Measurements from ENCODE around the gene USP19.

Gene USP19

GRCh38 chr3:49108346-49108745, 12.3 kb downstream of the USP19 start:
- H3K4me3 ChIP-seq (ENCODE audit: control insufficient read depth, low read depth, low read length), result no peak overlapping the region
- TF ChIP-seq CTCF (IDR thresholded peaks at IDR 0.05; ENCODE audit: control insufficient read depth, insufficient read depth, low read depth, low read length, missing control alignments), result no peak
- no peak for DNase-seq (ENCODE audit: low read depth)

DNA sequence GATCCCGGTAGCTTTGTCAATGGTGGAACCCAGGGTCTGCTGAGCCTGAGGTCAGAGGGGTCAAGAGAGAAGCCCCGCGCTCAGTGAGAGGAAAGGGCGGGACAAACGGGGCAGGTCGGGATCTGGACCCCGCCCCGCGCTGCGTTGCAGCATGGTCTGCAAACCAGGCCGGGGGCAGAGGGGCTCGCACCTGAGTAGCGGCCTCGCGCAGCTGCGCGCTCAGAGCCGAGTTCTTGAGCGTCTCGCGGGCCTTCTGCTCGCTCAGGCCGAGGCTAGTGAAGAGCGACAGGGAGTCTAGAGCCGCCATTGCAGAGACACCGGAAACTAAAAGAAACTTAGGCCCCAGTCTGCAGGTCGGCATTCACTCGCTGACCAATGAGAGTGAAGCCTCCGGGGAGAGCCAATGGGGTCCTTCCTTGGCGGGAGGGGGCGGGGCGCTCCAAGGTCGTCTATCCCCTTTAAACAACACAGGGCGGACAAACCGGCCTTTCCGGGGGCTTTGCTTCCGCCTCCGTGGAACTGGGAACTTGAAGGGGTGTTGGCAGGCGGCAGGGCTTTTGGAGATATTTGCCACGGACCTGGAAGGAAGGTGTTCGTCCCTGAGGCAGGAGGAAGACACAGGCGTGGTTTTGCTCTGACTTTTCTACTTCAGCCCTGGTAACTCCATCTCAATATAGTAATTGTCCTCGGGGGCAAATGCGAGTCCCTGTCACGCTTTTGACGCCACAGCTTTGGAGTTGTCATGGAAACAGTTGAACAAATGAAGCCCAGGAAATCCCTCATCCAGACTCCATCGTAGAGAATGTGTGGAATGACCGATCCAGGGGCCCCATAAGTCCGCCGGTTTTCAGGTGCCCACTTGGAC, 16.0 kb downstream of the USP19 start, which contains the start of gene QARS1:
TSS of gene QARS1 (minus strand) at position 331 of the 865 bp plus-strand sequence. CDS start at position 307, 24 bp downstream.
- TF ChIP-seq CTCF (IDR thresholded peaks at IDR 0.05; ENCODE audit: control insufficient read depth, insufficient read depth, low read depth, low read length, missing control alignments), result no peak
- DNase-seq (ENCODE audit: low read depth), result peak; percentile 52
- peak within 1 kb of the TSS; percentile 88 for H3K4me3 ChIP-seq (ENCODE audit: control insufficient read depth, low read depth, low read length)

DNA sequence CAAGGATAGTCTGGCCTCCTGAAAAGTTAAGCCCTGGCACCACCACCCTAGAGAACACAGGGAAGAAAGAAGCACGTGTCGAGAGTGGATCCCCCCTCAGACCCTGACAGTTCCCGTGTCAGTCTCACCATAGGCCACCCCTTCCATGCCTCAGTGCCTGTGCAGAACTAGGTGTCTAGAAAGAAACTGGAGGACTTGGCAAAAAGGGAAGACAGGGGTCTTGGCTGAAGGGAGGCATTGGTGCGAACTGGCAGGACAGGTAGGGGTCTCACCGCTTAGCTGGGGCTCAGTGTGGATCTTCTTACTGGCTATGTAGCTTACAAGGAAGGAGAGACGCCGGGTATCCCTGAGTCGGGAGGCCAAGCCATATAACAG, 16.6 kb downstream of the USP19 start:
- no peak for DNase-seq (ENCODE audit: low read depth)
- no peak for TF ChIP-seq CTCF (IDR thresholded peaks at IDR 0.05; ENCODE audit: control insufficient read depth, insufficient read depth, low read depth, low read length, missing control alignments)
- H3K4me3 ChIP-seq (ENCODE audit: control insufficient read depth, low read depth, low read length), result peak overlapping the region; percentile 88

DNA sequence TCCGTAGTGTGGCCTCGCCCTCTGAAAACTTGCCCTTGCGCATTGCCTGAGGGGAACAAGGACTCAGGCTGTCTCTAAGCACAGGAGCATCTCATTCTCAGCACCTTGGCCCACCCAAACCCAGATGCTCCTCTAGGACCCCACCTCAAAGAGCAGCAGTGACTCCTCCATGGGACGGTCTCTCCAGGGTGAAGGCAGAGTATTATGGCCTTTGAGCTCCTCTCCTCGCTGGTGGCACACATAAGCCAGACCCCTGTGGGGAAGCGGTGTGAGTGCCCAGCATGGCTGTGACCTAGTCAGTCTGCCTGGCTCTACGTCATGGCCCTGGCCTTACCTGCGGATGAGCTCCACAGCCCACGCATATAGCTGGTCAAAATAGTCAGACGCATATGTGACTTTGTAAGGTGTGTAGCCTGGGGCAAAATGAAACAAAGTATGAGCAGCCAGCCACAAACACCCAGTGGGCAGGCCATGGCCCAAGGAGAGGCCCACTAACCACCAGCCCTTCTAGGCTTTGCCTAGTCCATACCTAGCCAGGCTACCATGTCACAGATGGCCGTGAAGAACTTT, 20.5 kb downstream of the USP19 start:
- DNase-seq (ENCODE audit: low read depth), result no peak
- no peak overlapping the region for H3K4me3 ChIP-seq (ENCODE audit: control insufficient read depth, low read depth, low read length)
- TF ChIP-seq CTCF (IDR thresholded peaks at IDR 0.05; ENCODE audit: control insufficient read depth, insufficient read depth, low read depth, low read length, missing control alignments), result no peak

DNA sequence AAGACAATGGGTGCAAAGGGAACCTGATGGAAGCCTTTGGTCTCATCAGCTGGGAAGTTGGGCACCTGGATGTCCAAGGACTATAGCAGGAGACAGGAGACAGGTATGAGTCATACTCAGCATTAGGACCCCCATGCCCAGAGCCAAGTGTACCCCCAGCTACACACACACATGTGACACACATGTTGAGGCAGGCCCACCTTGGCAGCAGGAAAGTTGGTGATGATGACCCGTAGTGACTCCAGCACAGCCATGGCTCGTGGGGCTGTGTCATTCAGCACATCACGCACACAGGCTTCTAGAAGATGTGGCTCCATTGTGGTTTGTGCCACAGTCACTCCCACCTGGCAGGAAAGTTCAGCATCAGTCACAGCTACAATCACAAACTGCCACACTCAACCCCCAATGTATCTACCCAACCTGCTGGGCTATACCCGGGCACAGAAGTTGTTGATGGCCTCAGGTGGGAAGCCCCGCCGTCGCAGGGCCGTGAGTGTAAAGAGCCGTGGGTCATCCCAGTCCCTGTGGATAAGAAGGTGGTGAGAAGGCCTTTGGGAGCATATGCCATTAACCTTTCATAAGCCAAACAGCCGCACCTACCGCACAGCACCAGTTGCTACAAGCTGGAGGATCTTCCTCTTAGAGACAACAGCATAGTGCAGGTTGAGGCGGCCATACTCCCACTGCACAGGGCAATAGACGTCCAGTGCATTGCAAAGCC, 21.6 kb downstream of the USP19 start:
- TF ChIP-seq CTCF (IDR thresholded peaks at IDR 0.05; ENCODE audit: control insufficient read depth, insufficient read depth, low read depth, low read length, missing control alignments), result no peak
- no peak for DNase-seq (ENCODE audit: low read depth)
- no peak overlapping the region for H3K4me3 ChIP-seq (ENCODE audit: control insufficient read depth, low read depth, low read length)

DNA sequence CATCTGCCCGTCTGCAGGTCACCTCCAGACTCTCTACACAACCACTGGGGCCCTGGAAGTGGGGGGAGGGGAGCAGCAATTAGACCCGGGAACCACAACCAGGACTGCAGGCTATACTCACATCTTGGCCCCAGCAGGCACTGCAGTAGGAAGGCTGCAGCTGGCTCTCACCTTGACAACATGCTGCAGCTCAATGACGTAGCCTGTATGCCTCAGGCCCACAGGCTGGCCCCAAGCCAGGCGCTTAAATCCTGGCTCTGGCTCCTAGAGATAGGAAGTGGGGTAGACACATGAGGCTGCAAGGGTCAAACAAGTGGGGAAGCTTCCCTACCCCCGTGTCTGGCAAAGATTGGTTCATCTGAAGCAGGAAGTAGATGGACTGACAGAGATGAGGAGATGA, 22.2 kb downstream of the USP19 start:
- TF ChIP-seq CTCF (IDR thresholded peaks at IDR 0.05; ENCODE audit: control insufficient read depth, insufficient read depth, low read depth, low read length, missing control alignments), result no peak
- DNase-seq (ENCODE audit: low read depth), result no peak
- no peak overlapping the region for H3K4me3 ChIP-seq (ENCODE audit: control insufficient read depth, low read depth, low read length)

Measured in AG09309 (cell line).